ENCODE results near the gene IGLL5. TPM values are rescaled to one million over a fixed set of nuclear protein-coding genes. Genes with fewer than 3 reads are reported as not detected.

Gene IGLL5
- polyA plus RNA-seq, 1 donor (not counting 4 experiments of a cell fraction or from before 2014, with no cell fraction given), result not detected

GRCh38 chr22:22848364-22848866 is 39.2 kb upstream of the IGLL5 start:
- Histone ChIP-seq H3K9ac (ENCODE audit: control insufficient read depth, extremely low read depth, insufficient read depth, low read length) (no peak overlapping the region), H3K9me3 (ENCODE audit: control insufficient read depth, low read depth, low read length) (no peaks in the 10 kb centered on the region), H3K27ac (ENCODE audit: control insufficient read depth, insufficient read depth, low read length) (no peak overlapping the region), H2AFZ (ENCODE audit: control insufficient read depth, low read length) (no peak overlapping the region), H3K4me3 (ENCODE audit: control insufficient read depth in 2 of 3, extremely low read depth in 1 of 3, insufficient read depth in 2 of 3, low read depth in 1 of 3, low read length in 3 of 3) (no peak overlapping the region), H3K4me1 (ENCODE audit: control insufficient read depth, extremely low read depth, insufficient read depth, low read length) (no peaks in the 10 kb centered on the region), H3K79me2 (ENCODE audit: control insufficient read depth, insufficient read depth, low read length) (no peaks in the 10 kb centered on the region), H3K9me1 (ENCODE audit: control insufficient read depth, extremely low read depth, insufficient read depth, low read length) (no peaks in the 10 kb centered on the region), H3K36me3 (ENCODE audit: control insufficient read depth in 2 of 2, extremely low read depth in 1 of 2, insufficient read depth in 2 of 2, low read length in 2 of 2) (no peaks in the 10 kb centered on the region), H3K27me3 (ENCODE audit: control insufficient read depth, extremely low read depth, insufficient read depth, low read length) (peaks cover 6% of the 10 kb centered on the region), H3K4me2 (ENCODE audit: control insufficient read depth, extremely low read depth, insufficient read depth, low read depth, low read length) (no peak overlapping the region), H4K20me1 (ENCODE audit: control insufficient read depth, extremely low read depth, insufficient read depth, low read length) (no peaks in the 10 kb centered on the region)
- dilution Hi-C loops (cut with MboI; ENCODE audit: extremely low pct_ligation_motif_present, low sequenced_read_pairs), result no loop called here
- FAIRE-seq, result peak; percentile 76
- no peak for TF ChIP-seq EZH2 (IDR thresholded peaks at IDR 0.05; ENCODE audit: low read length)
- TF ChIP-seq CTCF (optimal IDR thresholded peaks at IDR 0.05 in 1 of 3, IDR thresholded peaks at IDR 0.05 in 1 of 3, conservative IDR thresholded peaks at IDR 0.05 in 1 of 3; ENCODE audit: extremely low read depth in 1 of 3, insufficient read depth in 2 of 3, low read length in 3 of 3), result peak; percentile 85 to 98 (median 95)
- DNase-seq (ENCODE audit: low read depth, low spot score), result peak; percentile 11

GRCh38 chr22:22849640-22850610 is 37.7 kb upstream of the IGLL5 start:
- no peak overlapping the region for H3K27ac ChIP-seq (ENCODE audit: control insufficient read depth, insufficient read depth, low read length)
- no peak overlapping the region for H3K4me3 ChIP-seq (ENCODE audit: control insufficient read depth in 2 of 3, extremely low read depth in 1 of 3, insufficient read depth in 2 of 3, low read depth in 1 of 3, low read length in 3 of 3)
- H3K36me3 ChIP-seq (ENCODE audit: control insufficient read depth in 2 of 2, extremely low read depth in 1 of 2, insufficient read depth in 2 of 2, low read length in 2 of 2), result no peaks in the 10 kb centered on the region
- FAIRE-seq, result no peak
- no peak for TF ChIP-seq EZH2 (IDR thresholded peaks at IDR 0.05; ENCODE audit: low read length)
- no peak for TF ChIP-seq CTCF (optimal IDR thresholded peaks at IDR 0.05 in 1 of 3, IDR thresholded peaks at IDR 0.05 in 1 of 3, conservative IDR thresholded peaks at IDR 0.05 in 1 of 3; ENCODE audit: extremely low read depth in 1 of 3, insufficient read depth in 2 of 3, low read length in 3 of 3)
- no peak overlapping the region for H3K9ac ChIP-seq (ENCODE audit: control insufficient read depth, extremely low read depth, insufficient read depth, low read length)
- DNase-seq (ENCODE audit: low read depth, low spot score), result no peak
- H3K27me3 ChIP-seq (ENCODE audit: control insufficient read depth, extremely low read depth, insufficient read depth, low read length), result peaks cover 16% of the 10 kb centered on the region
- no peak overlapping the region for H2AFZ ChIP-seq (ENCODE audit: control insufficient read depth, low read length)
- no peak overlapping the region for H3K4me2 ChIP-seq (ENCODE audit: control insufficient read depth, extremely low read depth, insufficient read depth, low read depth, low read length)
- H4K20me1 ChIP-seq (ENCODE audit: control insufficient read depth, extremely low read depth, insufficient read depth, low read length), result no peaks in the 10 kb centered on the region
- dilution Hi-C loops (cut with MboI; ENCODE audit: extremely low pct_ligation_motif_present, low sequenced_read_pairs), result no loop called here
- no peaks in the 10 kb centered on the region for H3K9me3 ChIP-seq (ENCODE audit: control insufficient read depth, low read depth, low read length)
- H3K4me1 ChIP-seq (ENCODE audit: control insufficient read depth, extremely low read depth, insufficient read depth, low read length), result no peaks in the 10 kb centered on the region
- H3K9me1 ChIP-seq (ENCODE audit: control insufficient read depth, extremely low read depth, insufficient read depth, low read length), result no peaks in the 10 kb centered on the region
- no peaks in the 10 kb centered on the region for H3K79me2 ChIP-seq (ENCODE audit: control insufficient read depth, insufficient read depth, low read length)
